Sigmoid colon (tissue), 4 donors: ENCODE measurements around the gene FOXN3.

Source experiments
- CTCF ChIP-seq, 4 experiments: fragments of 450-650 bp in 3 of 4; fragments of 200-600 bp in 1 of 4; IDR thresholded peaks; one replicate each; pipeline ENCODE4 v1.5.1; 2016 to 2019; ENCODE audit warnings: antibody characterized with exemption in 4 of 4, mild to moderate bottlenecking in 3 of 4, moderate library complexity in 2 of 4
- EP300 ChIP-seq, 4 donors: sonication (generic); formaldehyde crosslinking; IDR thresholded peaks; one replicate each; pipeline ENCODE4 v1.6.1; 2017; ENCODE audit warnings: antibody characterized with exemption in 4 of 4
- POLR2A ChIP-seq, 2 donors: fragments of 450-650 bp; IDR thresholded peaks; one replicate each; pipeline ENCODE4 v1.6.1; 2016; ENCODE audit warnings: antibody characterized with exemption in 2 of 2, mild to moderate bottlenecking in 2 of 2, moderate library complexity in 2 of 2

DNA sequence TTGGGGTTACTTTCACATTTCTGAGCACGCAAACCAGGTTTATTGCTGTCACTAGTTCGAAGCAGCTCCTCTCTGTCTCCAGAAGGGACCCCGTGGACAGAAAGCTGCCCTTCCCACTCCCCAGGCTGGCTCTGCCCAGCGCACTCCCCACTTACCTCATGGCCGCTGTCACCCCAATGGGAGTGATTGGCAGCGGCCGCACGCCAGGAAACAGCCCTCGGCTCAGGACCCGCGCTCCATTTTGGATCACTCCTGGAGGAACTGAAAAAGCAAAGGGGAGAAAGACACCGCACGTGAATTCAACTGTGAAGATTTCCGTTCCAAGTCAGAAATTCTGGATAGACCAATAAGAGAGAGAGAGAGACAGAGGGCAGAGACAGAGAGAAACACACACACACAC, 236.5 kb downstream of the FOXN3 start:
- no peak for TF ChIP-seq CTCF (IDR thresholded peaks at IDR 0.05)
- no peak for TF ChIP-seq POLR2A (IDR thresholded peaks at IDR 0.05)
- TF ChIP-seq EP300 (IDR thresholded peaks at IDR 0.05), result no peak
